NCI-H82 (cell line): ENCODE measurements around the gene GSTCD.
"Not testable (repeated sequence)": the region's sequence is repeated elsewhere in the genome, so short reads cannot be mapped to it uniquely, and the experiment has no call there.

Experiments used
- DNase-seq: peaks from one replicate; lab custom pipeline; 2025; lab: John Stamatoyannopoulos, UW

GSTCD gene

DNA sequence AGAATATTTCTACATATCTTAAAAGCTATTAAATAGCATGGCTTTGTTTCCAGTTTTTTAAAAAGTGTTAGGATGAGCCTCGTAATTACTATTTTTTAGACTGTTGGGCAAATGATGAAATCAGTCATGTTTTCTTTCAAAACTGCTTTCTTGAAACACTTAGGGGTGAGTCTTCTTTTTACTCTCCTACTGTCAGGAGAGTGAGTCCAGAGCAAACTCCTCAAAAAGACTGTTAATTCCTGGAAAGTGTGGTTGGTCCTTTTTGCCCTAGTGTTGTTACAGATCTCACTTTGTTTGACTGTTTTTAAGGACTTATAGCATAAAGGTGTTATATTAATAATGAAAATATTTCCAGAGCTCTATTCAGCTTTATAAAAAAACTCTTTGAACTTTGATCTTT lies 6.3 kb downstream of the GSTCD start:
- no peak for DNase-seq

DNA sequence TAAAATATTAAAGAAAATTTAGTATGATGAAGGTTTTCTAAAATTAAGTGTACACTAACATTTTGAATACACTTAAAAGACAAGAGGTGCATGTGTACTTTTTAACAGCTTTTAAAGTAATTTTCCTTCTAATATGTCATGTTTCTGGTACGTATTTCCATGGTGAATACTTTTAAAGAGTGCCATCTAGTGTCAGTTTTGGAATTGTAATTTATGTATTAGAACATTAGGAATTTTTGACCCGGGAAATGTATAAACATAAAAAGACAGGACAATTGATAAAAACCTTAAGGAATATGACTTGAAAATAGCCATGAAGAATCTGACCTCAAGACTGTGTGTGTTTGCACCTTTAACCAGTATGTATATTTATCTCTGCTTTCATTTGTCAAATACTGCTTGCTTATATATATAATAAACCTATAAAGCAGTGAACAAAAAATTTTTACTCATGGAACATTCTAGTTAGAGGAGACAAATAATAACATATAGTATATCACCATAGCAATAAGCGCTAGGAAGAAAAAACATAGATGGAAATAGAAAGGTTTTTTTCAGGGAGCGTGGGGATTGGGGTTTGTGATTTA lies 7.2 kb downstream of the GSTCD start:
- DNase-seq, result peak; percentile 39

DNA sequence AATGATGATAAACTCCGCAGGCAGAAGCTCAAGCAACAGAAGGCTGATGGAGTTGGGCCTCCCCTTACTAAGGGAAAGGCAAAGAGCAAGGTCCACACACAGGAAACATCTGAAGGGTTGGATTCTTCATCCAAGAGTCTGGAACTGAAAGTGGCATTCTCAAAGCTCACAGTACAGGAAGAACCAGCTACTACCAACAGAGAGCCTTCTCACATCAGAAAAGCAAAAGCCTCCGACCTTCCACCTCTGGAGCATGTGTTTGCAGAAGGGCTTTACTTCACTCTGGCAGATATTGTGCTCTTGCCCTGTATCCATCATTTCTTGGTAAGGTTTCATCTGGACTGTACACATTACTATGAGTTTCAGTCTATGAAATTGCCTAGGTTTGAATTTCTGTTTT lies 10.6 kb downstream of the GSTCD start:
- no peak for DNase-seq

DNA sequence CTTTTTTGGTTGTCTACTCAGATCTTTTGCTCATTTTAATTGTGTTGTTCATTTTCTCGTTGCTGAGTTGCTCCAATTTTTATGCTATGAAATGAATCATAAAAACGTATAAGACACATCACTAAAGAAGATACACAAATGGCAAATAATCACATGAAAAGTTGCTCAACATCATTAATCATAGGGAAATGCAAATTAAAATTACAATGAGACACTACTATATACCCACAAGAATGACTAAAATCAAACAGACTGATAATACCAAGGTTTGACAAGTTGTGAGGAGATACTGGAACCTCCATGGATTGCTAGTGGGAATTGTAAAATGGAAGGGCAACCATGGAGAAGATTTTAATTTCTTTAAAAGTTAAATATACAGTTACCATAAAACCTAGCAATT lies 17.0 kb downstream of the GSTCD start:
- no peak for DNase-seq

DNA sequence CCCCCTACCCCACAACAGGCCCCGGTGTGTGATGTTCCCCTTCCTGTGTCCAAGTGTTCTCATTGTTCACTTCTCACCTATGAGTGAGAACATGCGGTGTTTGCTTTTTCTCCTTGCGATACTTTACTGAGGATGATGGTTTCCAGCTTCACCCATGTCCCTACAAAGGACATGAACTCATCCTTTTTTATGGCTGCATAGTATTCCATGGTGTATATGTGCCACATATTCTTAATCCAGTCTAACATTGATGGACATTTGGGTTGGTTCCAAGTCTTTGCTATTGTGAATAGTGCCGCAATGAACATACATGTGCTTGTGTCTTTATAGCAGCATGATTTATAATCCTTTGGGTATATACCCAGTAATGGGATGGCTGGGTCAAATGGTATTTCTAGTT lies 21.3 kb downstream of the GSTCD start:
- not testable (repeated sequence) for DNase-seq

DNA sequence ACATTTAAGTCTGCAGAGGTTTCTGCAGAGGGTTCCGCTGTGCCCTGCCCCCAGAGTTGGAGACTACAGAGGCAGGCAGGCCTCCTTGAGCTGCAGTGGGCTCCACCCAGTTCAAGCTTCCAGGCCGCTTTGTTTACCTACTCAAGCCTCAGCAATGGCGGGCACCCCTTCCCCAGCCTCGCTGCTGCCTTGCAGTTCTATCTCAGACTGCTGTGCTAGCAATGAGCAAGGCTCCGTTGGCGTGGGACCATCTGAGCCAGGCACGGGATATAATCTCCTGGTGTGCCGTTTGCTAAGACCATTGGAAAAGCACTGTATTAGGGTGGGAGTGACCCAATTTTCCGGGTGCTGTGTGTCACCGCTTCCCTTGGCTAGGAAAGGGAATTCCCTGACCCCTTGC lies 26.6 kb downstream of the GSTCD start:
- DNase-seq, result not testable (repeated sequence)

DNA sequence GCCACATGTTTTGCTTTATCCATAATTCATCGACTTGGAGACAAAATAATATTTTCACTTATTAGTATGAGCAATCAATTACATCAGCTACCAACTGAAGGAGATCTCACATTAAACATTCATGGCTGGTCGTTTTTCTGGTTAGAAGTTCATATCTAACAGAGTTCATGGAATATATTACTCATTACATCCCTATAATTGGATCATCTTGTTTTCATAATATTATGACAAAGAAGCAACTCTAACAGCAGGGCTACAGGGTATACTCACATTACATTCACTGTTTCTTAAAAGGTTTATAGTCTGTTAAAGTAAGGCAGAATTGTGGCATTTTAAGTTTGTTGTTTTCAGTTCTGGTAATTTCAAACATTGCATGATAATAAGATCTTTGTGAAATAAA lies 33.0 kb downstream of the GSTCD start:
- no peak for DNase-seq

DNA sequence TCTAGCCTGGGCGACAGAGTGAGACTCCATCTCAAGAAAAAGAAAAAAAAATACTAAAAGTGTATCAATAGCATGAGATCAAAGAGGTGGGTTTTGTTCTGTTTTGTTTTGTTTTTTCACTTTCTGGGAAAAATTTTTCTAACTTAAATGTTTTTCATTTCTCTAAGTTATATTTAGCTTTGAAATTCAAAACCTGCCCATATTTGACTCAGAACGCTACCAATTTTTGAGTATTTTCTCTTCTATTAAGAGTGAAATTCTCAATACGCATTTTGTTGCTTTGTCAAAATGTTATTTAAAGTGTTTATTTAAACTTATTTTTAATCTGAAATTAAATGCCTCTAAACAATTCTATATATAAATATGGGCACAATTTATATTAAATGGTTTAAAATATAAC lies 39.6 kb downstream of the GSTCD start:
- DNase-seq, result no peak

DNA sequence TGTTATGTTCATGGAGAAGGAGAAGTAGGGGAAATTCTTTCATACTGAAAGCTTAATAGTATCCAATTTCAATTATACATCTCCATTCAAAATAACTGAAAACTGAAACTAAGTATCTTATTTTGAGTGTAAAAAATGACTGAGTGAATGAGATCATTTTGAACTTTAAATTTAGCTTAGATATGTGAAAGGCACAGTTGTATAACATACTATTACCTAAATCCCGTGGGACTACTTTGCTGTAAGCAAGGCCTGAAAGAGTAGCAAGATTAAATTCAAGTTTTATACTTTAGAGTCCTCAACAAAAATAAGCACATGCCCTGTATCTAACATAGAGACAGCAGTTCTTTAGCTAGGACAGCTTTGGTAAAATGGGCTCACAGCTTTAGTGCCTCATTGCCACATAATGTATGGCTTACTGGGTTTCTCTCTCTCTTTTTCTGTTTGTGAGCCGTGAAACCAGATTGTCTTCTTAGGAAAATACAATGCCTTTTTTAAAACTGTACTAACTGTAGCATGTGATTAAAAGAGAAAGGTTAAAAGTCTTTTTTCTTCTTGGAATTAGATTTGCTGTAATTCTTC lies 43.2 kb downstream of the GSTCD start:
- no peak for DNase-seq

DNA sequence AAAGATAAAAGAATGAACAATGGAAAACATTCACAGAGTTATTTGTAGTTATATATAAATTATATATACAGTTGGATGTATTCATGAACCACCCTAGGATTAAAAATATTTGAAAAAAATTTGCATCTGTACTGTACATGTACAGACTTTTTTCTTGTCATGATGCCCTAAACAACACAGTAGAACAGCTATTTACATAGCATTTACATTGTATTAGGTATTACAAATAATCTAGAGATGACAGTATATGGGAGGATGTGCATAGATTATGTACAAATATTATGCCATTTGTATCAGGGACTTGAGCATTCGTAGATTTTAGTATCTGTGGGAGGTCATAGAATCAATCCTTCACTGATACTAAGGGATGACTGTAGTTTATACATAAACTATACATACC lies 44.8 kb downstream of the GSTCD start:
- no peak for DNase-seq

DNA sequence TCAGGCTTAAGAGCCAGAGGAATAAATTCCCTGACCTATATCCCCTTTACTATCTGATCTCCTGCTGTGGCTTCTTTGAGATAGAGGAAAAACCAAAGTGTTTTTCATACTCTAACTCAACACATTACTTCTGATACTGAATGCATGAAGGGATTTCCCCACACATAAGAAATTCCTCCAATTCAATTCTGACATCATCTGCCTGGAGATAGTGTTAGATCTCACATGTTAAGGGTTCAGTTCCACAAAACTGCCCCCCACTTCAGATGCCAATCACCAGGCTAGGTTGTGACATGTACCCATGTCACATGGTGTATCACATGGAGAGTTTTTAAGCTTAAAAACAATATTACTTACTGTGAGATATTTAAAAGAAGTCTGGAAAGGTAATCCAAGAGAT lies 46.8 kb downstream of the GSTCD start:
- DNase-seq, result no peak

DNA sequence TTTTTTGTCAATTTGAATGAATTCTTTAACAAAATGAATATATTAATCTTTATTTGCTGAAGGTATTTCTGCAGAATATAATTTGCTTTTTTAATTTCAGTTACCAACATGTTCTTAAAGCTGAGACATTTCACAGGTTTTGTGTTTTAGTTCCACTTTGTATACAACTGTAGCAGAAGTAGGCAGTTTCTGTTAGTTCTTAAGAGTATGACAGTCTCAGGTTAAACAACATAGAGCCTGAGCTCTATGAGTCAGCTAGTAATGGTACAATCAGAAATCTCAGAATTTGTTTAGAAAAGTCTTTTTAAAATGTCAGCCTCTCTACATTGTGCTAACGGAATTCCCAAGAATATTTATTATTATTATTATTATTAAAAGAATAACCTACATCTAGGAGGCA lies 50.4 kb downstream of the GSTCD start:
- no peak for DNase-seq

DNA sequence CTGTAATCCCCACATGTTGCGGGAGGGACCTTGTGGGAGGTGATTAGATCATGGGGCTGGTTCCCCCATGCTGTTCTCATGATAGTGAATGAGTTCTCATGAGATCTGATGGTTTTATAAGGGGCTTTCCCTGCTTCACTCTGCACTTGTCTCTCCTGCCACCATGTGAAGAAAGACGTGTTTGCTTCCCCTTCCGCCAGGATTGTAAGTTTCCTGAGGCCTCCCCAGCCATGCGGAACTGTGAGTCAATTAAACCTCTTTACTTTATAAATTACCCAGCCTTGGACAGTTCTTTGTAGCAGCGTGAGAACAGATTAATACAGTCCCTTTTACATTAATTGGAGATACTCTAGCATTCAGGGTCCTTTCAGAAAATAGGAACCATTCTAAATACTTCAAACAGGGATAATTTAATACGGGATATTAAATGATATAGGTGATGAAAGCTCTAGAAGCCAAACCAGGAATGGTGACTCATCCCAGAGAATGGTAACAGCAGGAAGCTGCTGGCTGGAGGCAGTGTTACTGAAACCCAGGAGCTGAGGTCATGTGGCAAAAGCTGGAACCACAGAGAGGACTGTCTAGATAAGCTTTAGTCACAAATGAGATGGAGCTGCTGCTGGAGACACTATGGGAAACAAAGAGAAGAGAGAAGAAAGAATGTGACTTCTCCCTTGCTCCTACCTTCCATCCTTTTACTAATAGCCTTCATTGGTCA lies 57.3 kb downstream of the GSTCD start:
- peak; percentile 1 for DNase-seq

DNA sequence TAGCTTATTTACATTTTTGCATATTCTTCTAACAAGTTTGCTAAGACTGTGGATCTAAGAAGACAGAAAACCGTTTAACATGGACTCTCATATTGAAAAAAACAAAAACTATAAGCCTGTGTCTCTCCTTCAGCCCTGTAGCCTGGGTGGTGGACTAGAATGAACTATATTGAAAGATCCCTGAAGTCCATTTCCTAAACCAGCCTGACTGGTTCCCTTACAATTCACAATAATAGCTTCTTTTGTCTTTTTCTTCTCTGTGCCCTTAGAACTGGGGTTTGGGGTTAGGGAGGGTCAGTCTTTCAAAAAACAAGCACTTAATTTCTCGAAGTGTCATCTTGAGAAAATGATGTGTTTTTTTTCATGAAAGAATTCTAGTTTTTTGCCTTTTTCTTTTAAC lies 59.0 kb downstream of the GSTCD start:
- no peak for DNase-seq

DNA sequence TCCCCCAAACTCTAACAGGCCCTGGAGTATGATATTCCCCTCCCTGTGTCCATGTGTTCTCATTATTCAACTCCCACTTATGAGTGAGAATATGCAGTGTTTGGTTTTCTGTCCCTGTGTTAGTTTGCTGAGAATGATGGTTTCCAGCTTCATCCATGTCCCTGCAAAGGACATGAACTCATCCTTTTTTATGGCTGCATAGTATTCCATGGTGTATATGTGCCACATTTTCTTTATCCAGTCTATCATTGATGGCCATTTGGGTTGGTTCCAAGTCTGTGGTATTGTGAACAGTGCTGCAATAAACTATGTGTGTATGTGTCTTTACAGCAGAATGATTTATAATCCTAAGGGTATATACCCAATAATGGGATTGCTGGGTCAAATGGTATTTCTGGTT lies 61.9 kb downstream of the GSTCD start:
- not testable (repeated sequence) for DNase-seq

DNA sequence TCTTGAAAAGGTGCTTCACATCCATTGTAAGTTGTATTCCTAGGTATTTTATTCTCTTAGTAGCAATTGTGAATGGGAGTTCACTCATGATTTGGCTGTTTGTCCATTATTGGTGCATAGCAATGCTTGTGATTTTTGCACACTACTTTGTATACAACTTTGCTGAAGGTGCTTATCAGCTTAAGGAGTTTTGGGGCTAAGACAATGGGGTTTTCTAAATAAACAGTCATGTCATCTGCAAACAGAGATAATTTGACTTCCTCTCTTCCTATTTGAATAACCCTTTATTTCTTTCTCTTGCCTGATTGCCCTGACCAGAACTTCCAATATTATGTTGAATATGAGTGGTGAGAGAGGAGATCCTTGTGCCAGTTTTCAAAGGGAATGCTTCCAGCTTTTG lies 63.5 kb downstream of the GSTCD start:
- not testable (repeated sequence) for DNase-seq

DNA sequence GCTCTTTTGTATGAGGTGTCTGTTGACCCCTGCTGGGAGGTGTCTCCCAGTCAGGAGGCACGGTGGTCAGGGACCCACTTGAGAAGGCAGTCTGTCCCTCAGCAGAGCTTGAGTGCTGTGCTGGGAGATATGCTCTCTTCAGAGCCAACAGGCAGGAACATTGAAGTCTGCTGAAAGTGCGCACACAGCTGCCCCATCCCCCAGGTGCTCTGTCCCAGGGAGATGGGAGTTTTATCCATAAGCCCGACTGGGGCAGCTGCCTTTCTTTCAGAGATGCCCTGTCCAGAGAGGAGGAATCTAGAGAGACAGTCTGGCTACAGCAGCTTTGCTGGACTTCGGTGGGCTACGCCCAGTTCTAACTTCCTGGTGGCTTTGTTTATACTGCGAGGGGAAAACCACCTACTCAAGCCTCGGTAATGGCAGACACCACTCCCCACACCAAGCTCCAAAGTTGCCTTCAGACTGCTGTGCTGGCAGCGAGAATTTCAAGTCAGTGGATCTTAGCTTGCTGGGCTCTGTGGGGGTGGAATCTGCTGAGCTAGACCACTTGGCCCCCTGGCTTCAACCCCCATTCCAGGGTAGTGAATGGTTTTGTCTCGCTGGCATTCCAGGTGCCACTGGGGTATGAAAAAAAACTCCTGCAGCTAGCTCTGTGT lies 67.3 kb downstream of the GSTCD start:
- not testable (repeated sequence) for DNase-seq

DNA sequence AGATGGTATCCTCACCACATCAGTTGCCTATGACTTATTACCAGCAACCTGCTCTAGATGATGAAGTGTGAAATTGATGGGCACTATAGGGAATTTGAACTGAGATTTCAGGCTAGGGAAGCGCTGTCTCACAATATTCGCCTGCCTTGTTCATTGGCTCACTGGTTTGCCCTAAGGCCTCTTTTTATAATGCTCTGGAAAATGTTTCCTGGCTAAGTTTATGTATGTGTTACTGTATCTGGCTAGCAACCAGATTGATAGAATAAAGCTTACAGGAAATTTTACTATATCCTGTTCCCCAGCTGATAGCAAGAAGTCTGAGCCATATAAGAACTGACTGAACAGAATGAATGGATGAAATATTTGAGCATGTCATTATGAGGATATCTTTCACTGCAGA lies 71.6 kb downstream of the GSTCD start:
- no peak for DNase-seq

DNA sequence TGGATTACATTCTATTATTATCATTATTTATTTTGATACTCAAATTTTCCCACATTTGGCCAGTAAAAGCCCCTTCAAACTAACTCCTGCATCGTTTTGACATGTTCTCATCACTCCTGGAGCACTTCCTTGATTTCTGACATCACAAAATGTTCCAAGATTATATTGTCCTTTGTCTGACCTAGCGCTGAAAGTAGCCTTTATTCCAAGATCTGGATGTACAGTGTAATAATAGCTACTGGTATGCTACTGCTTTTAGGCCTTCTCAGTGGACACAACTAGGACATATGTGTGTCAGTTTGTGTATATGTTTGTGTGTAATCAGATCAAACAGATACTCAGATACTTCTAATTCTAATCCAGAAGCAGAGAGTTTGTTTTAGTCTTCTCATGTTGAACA lies 76.2 kb downstream of the GSTCD start:
- DNase-seq, result no peak

DNA sequence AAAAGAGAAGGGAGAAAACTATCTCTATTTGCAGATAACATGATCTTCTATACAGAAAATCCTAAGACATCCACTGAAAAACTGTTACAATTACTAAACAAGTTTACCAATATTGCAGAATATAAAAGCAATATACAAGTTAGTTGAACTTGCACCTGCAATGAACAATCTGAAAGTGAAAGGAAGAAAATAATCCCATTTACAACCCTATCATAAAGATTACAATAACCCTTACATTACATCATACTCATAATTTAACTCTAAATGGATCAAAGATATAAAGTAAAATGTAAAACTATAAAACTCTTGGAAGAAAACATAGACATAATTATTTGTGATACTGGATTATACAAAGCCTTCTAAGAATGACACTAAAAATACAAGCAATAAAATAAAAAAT lies 77.2 kb downstream of the GSTCD start:
- no peak for DNase-seq

DNA sequence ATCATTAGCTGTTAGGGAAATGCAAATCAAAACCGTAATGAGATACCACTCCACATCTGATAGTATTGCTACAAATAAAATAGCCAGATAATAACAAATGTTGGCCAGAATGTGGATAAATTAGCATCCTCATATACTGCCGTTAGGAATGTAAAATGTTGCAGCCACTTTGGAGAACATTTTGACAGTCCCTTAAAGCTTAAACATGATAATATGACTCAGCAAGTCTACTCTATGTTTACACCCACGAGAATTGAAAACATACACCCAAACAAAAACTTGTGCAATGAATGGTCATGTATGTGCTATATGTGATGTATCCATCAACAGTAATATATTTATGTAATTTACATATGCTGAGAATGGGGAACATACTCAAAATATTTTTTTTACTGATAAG lies 78.2 kb downstream of the GSTCD start:
- no peak for DNase-seq

DNA sequence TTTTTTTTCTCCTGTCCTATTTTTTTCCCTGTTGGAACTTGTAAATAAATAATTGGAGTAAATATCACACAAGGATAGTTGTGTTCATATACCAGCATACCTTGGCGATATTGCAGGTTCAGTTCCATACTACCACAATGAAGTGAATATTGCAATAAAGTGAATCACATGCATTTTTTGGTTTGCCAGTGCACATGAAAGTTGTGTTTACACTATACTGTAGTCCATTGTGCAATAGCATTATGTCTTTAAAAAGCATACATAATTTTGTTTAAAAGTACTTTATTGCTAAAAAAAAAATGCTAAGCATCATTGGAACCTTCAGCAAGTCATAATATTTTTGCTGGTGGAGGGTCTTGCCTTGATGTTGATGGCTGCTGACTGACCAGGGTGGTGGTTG lies 88.6 kb downstream of the GSTCD start:
- no peak for DNase-seq

DNA sequence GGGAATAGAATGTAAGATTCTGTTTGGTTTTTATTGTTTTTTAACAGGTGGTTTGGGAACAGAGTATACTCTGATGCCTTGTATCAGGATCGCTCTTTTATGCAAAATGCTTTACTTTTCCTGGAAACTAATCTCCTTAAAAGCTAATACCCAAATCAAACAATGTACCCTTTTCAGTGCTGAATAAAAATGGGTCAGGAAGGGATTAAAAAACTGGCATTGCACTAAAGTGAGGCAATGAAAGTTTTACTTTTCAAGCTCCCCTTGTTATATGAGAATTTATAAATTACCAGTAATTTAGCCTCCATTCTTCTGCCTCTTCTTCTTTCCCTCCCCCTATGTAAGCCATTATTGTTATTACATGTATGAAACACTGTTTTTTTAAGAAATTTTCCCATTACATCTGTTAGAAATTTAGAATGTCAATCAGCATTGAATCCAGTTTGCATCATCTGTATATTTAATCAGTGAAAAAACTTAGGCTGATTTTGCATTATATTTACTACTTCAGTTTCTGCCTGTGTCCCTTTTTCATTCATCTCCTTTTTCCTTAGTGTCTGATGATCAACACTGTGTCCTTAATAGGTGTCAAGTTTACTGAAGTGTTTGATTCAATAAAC lies 97.0 kb downstream of the GSTCD start:
- DNase-seq, result peak; percentile 9
